ENCODE measurements around the gene DRGX. TPM values are rescaled to one million over a fixed set of nuclear protein-coding genes. Genes with fewer than 3 reads are reported as not detected.

The DRGX gene
- total RNA-seq, 1 donor from 2014 or later, result not detected

DNA sequence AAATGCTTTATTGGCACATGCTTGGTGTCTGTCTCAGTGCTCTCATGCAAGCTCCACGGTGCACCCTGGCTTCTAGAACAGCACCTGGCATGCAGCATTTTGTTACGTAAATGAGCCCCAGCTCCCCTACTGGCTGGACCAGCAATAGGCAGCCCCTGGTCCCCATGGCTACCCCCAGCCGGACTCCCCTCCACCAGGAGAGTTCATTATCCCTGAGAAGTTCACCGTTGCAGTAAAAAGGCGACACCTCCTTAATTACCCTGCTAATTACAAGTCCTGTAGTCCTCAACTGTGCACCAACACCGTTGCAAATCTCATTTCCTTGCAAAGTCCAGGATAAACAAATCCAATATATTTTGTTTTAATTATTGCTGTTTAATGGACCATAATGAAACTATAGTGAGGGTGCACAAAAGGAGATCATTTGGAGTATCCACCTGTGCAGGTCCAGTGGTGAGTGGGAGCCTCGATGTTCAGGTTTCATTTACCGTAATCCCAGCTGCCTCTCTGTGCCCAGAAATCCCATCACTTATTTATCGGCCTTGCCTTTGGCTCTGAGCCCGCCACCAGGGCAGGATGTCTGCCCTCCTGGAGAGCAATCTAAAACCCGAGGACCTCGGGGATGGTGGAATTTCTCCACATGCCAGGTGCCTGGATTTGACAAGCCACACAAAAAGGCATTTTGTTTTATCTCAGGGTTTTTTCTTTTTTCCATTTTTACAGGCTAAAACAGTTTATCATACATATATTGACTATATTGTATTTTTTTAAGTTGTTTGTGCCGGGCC, 12.8 kb upstream of the DRGX start:
- no peak for DNase-seq (ENCODE audit: extremely low read depth, low read depth, low spot score)

DNA sequence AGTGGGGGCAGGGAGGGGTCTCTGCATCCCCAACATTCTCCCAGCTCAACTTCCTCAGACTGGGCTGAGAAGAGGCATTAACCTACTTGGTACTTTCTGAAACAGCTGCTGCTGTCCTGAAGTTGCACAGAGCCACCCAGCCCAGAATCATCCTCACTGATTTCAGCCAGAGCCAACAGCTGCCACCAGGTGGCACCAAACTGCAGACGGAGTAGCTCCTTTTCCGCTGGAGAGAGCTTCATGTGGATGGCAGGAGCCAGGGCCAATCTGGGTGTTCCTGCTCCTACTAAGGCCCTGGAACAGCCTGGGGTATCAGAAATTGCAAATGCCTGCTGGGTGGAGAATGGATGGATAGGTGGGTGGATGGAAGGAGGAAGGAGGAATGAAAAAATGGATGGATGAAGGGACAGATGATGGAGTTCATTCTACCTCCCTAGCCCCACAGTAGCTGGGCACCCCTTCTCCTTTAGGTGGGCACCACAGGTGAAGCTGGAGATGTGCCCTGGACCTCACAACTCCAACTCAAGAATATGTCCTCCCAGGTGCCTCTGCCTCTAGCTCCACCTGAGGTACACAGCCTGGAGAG, 11.8 kb upstream of the DRGX start:
- peak; percentile 31 for DNase-seq (ENCODE audit: extremely low read depth, low read depth, low spot score)

DNA sequence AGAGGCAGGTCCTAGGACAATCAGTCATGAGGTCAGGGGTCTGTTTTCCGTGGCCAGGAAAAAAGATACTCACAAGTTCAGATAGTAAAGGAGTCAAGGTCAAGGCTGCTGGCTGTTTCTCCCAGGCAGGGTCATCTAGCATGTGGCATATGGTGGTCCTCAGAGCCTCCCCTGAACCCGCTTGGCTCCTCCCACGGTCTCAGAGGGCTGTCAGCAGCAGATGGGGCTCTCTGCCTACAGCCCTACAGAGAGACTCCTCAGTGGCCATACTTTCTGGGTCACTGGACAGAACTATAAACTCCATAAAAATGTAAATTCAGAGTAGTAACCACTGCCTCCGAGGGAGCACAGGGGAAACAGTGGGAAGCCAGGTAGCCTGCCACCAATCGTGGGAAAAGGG, 11.3 kb upstream of the DRGX start:
- no peak for DNase-seq (ENCODE audit: extremely low read depth, low read depth, low spot score)

DNA sequence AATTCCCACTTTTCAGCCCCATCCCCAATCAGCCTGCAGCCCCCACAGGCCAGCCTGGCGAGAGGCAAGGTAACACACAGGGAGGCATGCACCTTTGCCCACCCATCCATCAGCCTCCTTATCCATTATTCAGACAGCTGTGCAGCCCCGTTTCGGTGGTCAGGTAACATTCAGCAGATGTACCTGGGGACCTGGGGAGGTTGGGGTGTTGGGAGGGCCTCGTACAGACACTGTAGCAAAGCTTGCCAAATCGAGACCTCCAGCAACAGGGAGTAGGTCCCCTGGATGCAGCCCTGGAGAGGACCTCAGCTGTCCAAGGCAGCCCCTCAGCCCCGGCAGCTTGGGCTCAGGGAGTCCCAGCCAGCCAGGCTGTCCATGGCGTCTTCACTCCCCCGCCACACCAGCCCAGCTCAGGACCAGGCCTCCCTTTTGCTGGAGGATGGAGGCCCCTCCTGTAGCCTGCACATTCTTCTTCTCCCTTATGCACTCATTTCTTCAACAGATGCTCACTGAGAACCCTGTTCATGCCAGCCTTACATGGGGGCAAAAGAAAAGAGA, 8.5 kb upstream of the DRGX start:
- no peak for DNase-seq (ENCODE audit: extremely low read depth, low read depth, low spot score)

DNA sequence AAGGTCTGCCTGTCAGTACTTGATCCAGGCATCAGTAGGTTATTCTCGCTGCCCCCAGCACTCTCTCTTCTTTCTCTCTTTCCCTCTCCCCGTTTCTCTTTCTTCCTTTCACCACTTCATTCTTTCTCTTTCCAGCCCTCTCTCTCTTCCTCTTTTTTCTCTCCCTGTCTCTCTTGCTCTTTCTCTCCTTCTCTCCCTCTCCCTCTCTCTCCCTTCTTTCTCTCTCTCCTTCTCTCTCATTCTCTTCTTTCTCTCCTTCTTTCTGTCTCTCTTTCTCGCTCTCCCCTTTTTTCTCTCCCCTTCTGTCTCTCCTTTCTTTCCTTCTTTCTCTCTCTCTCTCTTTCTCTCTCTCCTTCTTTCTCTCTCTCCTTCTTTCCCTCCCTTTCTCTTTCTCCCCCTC, 7.5 kb upstream of the DRGX start:
- DNase-seq (ENCODE audit: extremely low read depth, low read depth, low spot score), result no peak

DNA sequence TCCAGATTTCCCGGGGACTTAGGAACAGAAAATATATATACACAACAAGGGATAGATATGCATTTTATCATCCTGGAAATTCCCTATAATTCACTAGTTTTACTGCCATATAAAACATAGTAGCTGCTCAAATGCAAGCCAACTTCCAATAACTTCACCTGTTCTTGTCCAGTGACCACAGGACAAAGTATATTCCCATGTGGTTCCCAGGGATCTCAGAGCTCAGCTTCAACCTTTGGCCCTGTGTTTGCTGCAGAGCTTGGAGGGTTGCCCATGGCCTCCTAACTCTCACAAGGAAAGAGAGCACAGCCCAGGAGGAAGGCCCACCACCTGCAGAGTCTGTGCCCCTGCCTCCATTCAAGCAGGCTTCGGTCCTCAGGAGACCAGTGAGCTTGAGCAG, 4.5 kb upstream of the DRGX start:
- DNase-seq (ENCODE audit: extremely low read depth, low read depth, low spot score), result no peak

DNA sequence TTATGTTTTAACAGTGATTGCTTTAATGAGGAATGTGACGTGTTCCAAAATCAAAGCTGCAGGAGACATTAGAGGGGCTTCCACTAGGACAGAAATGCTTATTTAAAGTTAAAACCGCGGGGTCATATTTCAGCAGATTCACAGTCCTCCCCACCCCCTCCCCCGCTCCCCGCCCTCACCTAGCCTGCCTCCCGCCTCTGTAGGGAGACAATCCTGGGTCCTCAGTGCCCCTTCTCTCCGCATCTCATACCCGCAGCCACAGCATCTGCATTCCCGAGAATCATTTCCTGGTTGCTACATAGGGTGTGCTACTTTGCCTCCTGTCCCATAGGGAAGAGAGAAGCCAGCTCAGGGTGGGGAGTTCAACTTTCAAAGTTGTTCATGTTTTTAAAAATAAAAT, 3.1 kb upstream of the DRGX start:
- no peak for DNase-seq (ENCODE audit: extremely low read depth, low read depth, low spot score)

DNA sequence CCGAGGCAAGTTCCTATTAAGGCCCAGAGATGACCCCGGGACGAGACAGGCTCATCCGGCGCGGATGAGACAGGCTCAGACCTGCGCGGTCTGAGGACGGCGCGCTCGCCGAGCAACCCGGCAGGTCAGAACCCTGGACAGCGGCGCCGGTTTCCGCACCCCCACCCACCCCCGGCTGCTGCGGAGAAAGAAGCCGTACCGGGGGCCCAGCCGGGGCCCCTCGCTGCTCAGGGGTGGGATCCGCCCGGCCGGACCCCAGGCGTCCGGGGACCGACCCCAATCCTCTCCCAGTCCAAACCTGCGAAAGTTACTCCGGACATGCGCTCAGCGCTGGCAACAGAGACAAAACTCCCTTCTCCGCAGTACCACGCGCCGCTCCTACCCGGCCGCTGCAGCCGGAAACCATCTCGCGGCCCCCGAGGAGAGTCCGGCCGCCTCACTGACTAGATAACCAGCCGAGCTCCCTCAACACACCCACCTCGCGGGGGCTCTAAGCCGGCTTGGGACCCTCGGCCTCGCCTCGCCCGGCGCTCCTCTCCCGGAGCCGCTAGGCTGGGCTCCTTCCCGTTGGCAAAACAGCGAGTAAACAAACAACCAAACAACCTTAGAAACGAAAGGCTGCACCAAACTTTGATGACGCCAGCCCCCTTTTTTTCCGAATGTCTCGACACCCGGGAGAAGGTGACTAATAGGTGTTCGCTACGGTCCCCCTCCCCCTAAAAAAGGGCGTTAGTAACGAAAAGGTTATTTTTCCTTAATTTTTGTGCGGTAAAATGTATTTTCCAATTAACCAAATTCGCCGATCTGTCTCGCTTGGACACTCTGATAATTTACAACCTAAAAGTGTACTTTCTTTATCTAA, 2.3 kb upstream of the DRGX start:
- no peak for DNase-seq (ENCODE audit: extremely low read depth, low read depth, low spot score)

DNA sequence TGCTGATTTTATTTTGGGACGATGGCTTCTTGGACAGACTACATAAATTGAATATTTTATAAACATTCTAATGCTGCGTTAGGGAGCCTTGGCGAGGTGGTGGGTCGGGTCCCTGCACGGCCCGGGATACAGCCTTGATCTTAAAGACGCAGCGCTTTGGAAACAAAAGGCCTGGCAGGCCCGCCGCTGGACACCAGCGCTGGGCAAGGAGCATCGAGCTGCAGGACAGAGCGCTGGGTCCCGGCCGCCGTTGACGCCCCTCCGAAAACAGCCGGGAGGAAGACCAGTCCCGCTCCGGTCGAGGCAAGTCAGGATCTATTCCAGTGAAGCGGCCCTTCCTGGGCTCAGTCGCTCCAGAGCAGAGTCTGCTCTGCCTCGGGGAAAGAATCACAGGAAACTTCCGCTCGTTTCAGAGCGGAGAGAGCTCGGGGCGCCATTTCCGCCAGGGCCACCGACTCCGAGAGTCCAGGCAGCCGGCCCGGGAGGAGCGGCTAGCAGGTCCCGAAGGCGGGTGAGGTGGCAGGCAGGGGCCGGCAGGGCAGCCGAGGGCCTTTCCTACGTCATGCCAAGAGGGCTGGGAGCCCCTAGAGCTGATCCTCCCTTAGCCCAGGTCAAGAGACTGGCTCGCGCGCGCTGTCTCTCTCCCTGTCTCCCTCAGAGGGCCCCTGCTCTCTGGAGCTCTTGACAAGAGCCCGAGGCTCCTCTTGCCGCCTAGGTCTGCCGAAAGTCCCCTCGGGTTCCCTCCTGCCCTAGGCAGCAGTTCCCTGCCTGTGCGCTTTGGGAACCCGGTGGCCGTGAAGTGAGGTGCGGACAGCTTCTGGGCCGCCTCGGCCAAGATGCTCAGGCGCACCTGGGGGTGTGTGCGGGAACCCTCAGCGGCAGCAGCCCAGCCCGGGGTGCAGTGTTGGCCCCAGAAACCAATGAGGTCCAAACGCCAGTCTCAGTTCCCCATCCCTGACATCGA, 1.4 kb upstream of the DRGX start:
- DNase-seq (ENCODE audit: extremely low read depth, low read depth, low spot score), result no peak

DNA sequence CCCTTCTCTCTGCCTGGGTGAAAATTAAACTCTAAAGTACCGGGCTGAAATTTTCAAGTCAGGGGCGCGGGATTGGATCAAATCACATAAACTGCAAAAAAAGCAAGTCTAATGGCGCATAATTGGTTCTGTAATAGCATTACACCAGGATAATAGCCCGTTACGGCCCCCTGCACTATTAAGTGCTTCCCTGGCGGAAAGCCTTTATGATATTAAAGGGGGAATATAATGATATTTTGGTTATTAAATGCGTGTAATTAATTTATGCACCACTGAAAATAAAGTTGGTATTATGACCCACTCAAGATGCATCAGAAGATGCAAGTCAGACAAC, 744 bp upstream of the DRGX start:
- no peak for DNase-seq (ENCODE audit: extremely low read depth, low read depth, low spot score)

DNA sequence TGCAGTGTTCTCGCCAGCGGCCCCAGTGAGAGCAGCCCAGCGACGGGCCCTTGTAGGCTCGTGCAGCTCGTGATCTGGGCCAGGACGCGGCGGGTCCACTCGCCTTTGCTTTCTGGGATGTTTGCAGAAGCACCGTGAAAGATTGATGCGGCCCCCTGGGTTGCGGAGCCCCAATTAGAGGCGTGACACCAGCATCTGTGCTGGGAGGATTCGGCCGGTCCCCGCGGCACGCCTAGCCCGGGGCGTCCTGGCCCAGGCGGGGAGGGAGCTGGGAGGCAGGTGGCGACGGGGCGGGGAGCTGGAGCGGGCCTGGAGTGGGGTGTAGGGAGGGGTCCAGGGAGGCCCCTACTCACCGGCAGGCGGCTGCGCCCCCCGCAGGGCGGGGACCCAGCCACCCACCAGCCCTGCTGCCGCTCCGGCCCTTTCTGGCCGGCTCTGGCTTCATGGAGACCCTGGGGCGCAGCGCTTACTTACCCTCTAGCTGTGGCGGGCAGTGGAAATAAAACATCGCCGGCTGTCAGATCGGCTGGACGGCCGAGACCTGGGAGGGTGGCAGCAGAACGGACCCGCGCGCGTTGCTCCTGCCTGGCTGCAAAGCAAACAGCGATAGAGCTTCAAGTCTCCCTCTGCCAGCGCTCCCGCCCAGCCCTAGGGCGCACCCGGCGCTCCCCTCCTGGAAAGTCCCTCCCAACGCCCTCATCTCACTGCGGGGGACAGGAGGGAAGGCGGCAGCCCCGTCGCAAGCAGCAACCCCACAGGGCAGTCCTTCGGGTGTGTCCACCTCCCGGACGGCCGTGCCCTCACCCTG, 752 bp downstream of the DRGX start:
- DNase-seq (ENCODE audit: extremely low read depth, low read depth, low spot score), result no peak

DNA sequence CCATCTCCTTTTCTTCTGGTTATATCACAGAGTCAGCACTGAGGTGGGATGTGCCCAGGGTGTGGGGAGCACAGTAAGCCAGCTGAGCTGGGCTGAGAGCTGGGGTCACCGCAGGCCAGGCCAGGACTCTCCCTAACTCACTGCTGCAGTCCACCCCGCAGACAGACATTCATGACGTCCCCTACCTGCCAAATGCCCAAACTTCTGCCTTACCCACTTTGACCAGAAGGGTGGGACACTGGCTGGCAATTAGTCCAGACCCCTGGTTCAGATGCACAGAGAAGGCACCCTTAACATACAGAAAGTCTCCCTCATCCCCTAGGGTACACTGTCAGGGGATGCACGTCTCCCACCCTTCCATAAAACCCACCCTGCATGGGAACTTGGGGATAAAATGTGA, 2.1 kb downstream of the DRGX start:
- no peak for DNase-seq (ENCODE audit: extremely low read depth, low read depth, low spot score)

DNA sequence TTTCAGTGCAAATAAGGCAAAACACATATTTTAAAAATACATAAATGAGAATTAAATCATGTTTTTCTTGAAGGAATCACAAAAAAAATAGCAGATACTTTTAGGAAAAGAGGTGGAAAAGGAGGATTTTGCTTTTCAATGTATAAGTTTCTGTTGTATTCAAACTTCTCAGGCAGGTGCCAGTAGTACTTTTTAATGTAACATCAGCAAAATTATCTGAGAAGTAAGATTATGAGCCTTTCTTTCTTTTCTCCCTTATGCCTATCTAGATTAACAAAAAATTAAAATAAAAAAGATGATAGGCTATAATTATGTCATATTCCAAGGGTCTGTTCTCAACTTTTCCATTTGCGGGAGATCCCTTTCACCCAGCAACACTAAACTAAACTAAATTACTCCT, 2.6 kb downstream of the DRGX start:
- DNase-seq (ENCODE audit: extremely low read depth, low read depth, low spot score), result no peak

DNA sequence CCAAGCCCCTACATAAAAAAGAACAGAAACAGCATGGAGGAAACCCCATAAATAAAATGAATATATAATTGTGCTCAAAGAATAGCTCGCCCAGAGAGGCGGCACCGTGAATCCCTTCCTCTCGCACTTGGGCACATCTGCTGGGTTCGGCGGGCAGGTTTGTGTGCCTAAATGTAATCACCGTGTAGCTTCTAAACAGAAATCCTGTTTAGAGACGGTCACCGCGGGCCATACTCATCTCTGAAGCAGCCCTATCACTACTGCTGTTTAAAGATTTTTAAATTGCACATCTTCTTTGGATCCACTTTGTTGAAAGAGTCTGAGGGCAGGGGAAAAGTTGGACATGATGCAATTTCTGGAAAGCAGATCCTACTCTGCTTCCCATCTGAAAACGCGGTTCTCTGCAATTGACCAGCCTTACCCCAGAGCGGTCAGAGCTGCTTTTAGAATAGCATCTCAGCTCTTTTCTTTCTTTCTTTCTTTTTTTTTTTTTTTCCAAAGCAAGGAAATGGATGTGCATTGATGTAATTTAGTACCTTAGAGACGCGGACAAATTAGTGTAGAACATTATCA, 6.4 kb downstream of the DRGX start:
- no peak for DNase-seq (ENCODE audit: extremely low read depth, low read depth, low spot score)

DNA sequence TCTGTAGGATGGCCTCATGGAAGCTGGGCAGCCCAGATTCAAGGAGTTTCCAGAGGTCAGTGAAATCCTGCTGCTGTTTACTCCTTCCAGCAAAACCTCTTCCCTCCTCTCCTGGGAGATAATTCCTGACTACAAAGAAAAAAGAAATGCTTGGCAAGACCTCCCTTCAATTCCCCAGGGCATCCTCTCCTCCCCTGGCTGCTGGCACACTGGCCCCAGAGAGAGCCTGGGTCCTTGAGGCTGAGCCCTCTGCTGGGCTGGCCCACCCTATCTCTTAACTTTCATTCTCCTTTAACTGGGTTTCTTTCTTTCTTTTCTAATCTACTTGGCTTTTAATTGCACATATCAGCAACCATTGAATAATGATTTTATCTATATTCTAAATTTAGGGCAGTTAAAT, 7.7 kb downstream of the DRGX start:
- no peak for DNase-seq (ENCODE audit: extremely low read depth, low read depth, low spot score)

DNA sequence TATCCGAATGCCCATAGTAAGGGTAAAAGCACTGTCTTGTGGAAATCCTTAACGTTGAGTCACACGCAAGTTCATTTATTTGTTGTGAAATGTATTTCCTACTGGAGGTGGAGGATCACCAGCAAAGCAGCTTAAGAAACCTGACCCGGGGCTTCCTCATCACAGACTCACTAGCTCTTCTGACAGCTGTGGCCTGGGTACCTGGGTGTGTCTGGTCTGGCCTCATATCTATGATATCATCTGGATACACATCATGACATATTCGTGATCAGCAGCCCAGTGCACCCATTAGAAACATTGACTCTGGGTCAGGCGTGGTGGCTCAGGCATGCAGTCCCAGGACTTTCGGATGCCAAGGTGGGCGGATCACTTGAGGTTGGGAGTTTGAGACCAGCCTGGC, 8.8 kb downstream of the DRGX start:
- DNase-seq (ENCODE audit: extremely low read depth, low read depth, low spot score), result no peak

DNA sequence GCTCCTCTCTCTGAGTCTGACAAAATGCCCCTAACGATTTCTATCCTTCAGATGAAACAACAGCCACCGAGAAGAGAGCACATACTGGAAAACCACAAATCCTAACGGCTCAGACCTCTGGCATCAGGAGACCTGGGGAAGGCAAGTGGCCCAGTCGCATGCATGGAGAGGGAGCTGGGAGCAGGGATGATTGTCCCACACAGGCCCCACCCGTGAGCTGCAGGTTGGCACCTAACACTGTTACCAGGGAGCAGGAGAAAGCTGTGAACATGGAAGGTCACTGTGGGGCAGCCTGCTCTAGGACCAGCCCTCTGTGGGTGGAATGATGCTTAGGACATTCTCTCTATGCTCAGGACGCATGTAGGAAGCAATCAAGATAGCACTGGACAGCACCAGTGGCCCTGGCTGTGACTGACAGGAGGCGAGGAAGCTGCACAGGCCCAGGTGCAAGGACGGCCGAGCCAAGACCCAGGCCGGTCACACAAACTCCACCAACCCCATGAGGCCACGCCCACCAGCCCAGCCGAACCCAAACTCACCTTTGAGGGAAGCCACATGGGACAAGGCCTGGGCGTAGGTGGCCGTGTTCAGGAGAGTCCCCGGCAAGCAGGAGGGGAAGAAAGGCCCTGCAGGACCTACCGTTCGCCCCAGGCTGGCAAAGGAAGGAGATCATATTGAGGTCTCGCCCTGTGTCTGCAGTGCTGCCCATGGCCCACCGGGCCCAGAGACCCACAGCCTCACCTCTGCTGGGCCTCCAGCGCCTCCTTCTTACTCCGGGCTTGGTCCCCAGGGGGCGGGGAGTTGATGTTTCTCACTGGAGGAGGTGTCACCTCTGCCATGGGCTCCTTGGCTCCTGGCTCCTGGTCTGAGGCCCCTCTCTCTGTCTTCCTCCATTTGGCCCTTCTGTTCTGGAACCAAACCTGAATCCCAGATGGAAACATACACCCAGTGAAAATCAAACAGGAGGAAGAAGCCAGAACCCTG, 9.7 kb downstream of the DRGX start:
- DNase-seq (ENCODE audit: extremely low read depth, low read depth, low spot score), result no peak

DNA sequence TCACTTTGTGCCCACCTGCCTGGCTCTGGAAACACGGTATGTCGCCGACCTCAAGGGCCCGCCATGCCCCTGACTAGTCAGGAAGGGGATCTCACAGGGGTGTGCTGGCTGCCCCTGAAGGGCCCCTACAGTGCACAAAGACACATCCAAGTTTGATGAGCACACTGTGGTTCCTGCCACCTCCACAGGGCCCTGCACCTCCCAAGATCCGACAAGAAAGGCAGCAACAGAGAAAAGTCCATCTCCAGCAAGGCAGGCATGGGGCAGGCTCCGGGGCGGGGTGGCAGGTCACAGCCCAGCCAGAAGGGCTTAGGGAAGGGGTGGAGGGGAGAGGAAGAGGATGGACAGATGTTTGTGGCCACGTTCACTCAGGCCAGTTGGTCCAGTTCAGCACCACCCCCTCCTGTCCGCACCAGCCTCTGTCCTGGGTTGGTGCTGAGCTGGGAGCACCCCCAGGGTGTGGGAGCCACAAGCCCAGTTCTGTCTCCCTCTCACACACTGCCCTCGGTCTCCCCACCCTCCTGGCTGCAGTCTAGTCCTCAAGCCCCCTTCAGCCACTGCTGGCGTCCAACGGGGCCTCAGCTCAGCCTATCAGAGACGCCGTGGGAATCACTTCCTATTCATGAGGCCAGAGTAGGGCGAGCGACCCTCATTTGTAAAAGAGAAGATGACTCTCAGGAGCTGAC, 11.5 kb downstream of the DRGX start:
- no peak for DNase-seq (ENCODE audit: extremely low read depth, low read depth, low spot score)

Data from glomerular endothelial cell (primary cell).